HCT116 (cell line): ENCODE data around the gene YIPF3. TPM values are rescaled to one million over a fixed set of nuclear protein-coding genes. Genes with fewer than 3 reads are reported as not detected.

Source experiments
- ATAC-seq: fragments of 200-7000 bp; cut with Tn5 transposase; 2 replicates; pipeline ENCODE4 v1.9.1; 2020; ENCODE audit warnings: mild to moderate bottlenecking, moderate library complexity
- BruUV-seq: library from RNA; stranded (reverse); fragments of 400-500 nt; replicated peaks from 2 replicates; lab custom pipeline; 2021; lab: Mats Ljungman, UMichigan
- CTCF ChIA-PET: fragments of 300-600 bp; sonication (Branson Sonifier 250); formaldehyde crosslinking; loops from one replicate; lab custom pipeline; 2021; ENCODE audit warnings: antibody characterized with exemption; lab: Charles Lee
- POLR2A ChIA-PET: fragments of 300-600, 350-600 bp; sonication (Branson Sonifier 250); formaldehyde crosslinking; loops from one replicate; lab custom pipeline; 2021; ENCODE audit warnings: antibody characterized with exemption; lab: Charles Lee
- RAD21 ChIA-PET, 2 experiments: fragments of 300-600 bp; sonication (Branson Sonifier 250); formaldehyde crosslinking; loops; one replicate each; lab custom pipeline; 2023; ENCODE audit warnings: low total read pairs in 2 of 2; ENCODE audit not compliant: uncharacterized antibody in 2 of 2, unreplicated experiment in 2 of 2, low non-redundant PET in 1 of 2; lab: Charles Lee
- DNase-seq: peaks from one replicate; pipeline ENCODE4 v3.0.0-alpha.2; 2010; ENCODE audit warnings: low read depth, low spot score
- H2AFZ ChIP-seq: fragments of 200-600 bp; shearing (Covaris generic), sonication (generic); 2 replicates; pipeline ENCODE4 v1.6.1; 2017; ENCODE audit warnings: low read depth, mixed run types, mixed read lengths, antibody characterized with exemption, low read length; ENCODE audit not compliant: poor library complexity, severe bottlenecking
- H3K27ac ChIP-seq: 2 replicates; pipeline ENCODE4 v1.5.1; 2012; ENCODE audit warnings: low read depth, low read length
- H3K27me3 ChIP-seq: fragments of 200-600 bp; sonication (generic); 2 replicates; pipeline ENCODE4 v1.6.1; 2016; ENCODE audit warnings: mixed run types, low read length, mixed read lengths; ENCODE audit not compliant: insufficient read depth
- H3K36me3 ChIP-seq, 2 experiments: fragments of 200-500 bp in 1 of 2; fragments of 200-600 bp in 1 of 2; sonication (Bioruptor generic) in 1 of 2; sonication (generic) in 1 of 2; 2 replicates each; pipeline versions ENCODE4 v1.5.1 to v1.6.1; 2014 to 2016; ENCODE audit warnings: low read length in 2 of 2, inconsistent platforms in 1 of 2, mixed read lengths in 1 of 2, mixed run types in 1 of 2; ENCODE audit not compliant: insufficient read depth in 2 of 2, control insufficient read depth in 1 of 2
- H3K4me1 ChIP-seq, 2 experiments: fragments of 200-600 bp in 1 of 2; sonication (generic) in 1 of 2; 2 replicates each; pipeline versions ENCODE4 v1.5.1 to v1.6.1; 2012 to 2017; ENCODE audit warnings: low read length in 2 of 2, inconsistent platforms in 1 of 2, mild to moderate bottlenecking in 1 of 2, mixed read lengths in 1 of 2, mixed run types in 1 of 2, moderate library complexity in 1 of 2; ENCODE audit not compliant: insufficient read depth in 2 of 2, control insufficient read depth in 1 of 2
- H3K4me2 ChIP-seq: fragments of 200-600 bp; sonication (generic); 2 replicates; pipeline ENCODE4 v1.6.1; 2017; ENCODE audit warnings: mixed run types, low read length, mixed read lengths
- H3K4me3 ChIP-seq, 2 experiments: fragments of 200-600 bp in 1 of 2; sonication (generic) in 1 of 2; replicated peaks in 1 of 2; 2 replicates each; pipeline ENCODE4 v1.5.1; 2011 to 2016; ENCODE audit warnings: low read length in 2 of 2, control low read depth in 1 of 2, low read depth in 1 of 2, mild to moderate bottlenecking in 1 of 2, mixed read lengths in 1 of 2, mixed run types in 1 of 2
- H3K79me2 ChIP-seq: fragments of 200-600 bp; sonication (generic); 2 replicates; pipeline ENCODE4 v1.6.1; 2017; ENCODE audit warnings: mild to moderate bottlenecking, mixed run types, low read length, moderate library complexity, mixed read lengths; ENCODE audit not compliant: insufficient read depth
- H3K9ac ChIP-seq: fragments of 200-600 bp; sonication (generic); 2 replicates; pipeline ENCODE4 v1.6.1; 2016; ENCODE audit warnings: low read length, mixed read lengths
- H3K9me2 ChIP-seq: fragments of 200-600 bp; sonication (generic), shearing (Covaris generic); 2 replicates; pipeline ENCODE4 v1.6.1; 2017; ENCODE audit warnings: mixed run types, mild to moderate bottlenecking, moderate library complexity; ENCODE audit not compliant: insufficient read depth
- H3K9me3 ChIP-seq, 2 experiments: fragments of 200-500 bp in 1 of 2; fragments of 200-600 bp in 1 of 2; sonication (Bioruptor generic) in 1 of 2; sonication (generic) in 1 of 2; 2 replicates each; pipeline ENCODE4 v1.6.1; 2014 to 2017; ENCODE audit warnings: low read length in 2 of 2, mixed read lengths in 2 of 2, inconsistent platforms in 1 of 2, low read depth in 1 of 2, mild to moderate bottlenecking in 1 of 2, mixed run types in 1 of 2, moderate library complexity in 1 of 2; ENCODE audit not compliant: control insufficient read depth in 1 of 2, insufficient read depth in 1 of 2
- H4K20me1 ChIP-seq: fragments of 200-600 bp; sonication (generic), shearing (Covaris generic); 2 replicates; pipeline ENCODE4 v1.6.1; 2017; ENCODE audit warnings: mixed run types, mild to moderate bottlenecking, moderate library complexity; ENCODE audit not compliant: insufficient read depth
- CTCF ChIP-seq, 3 experiments: fragments of 200-600 bp in 1 of 3; sonication (generic) in 1 of 3; IDR thresholded peaks in 2 of 3; conservative IDR thresholded peaks in 1 of 3; 2 replicates each; pipeline ENCODE4 v1.5.1; 2012 to 2017; ENCODE audit warnings: low read depth in 2 of 3, low read length in 2 of 3, antibody characterized with exemption in 1 of 3, borderline replicate concordance in 1 of 3, control low read depth in 1 of 3, mild to moderate bottlenecking in 1 of 3, mixed read lengths in 1 of 3, mixed run types in 1 of 3, moderate library complexity in 1 of 3; ENCODE audit not compliant: insufficient read depth in 1 of 3
- EGR1 ChIP-seq: IDR thresholded peaks from 2 replicates; pipeline ENCODE4 v1.6.1; 2012; ENCODE audit warnings: low read depth
- POLR2AphosphoS5 ChIP-seq: IDR thresholded peaks from 2 replicates; pipeline ENCODE4 v1.6.1; 2011; ENCODE audit warnings: mild to moderate bottlenecking, low read depth, low read length, moderate library complexity
- SIN3A ChIP-seq: IDR thresholded peaks from 2 replicates; pipeline ENCODE4 v1.6.1; 2012; ENCODE audit warnings: low read depth
- ZFX ChIP-seq: fragments of 450-650 bp; IDR thresholded peaks from 2 replicates; pipeline ENCODE4 v1.6.1; 2017
- intact Hi-C: fragments of 100-400 bp; cut with micrococcal nuclease; formaldehyde crosslinking; loops from 2 replicates; pipeline ENCODE4 v1.10.0; 2022
- total RNA-seq: library from RNA; stranded (reverse); gene quantifications from one replicate; pipeline ENCODE4 v1.2.1, GENCODE V29; 2021; ENCODE audit not compliant: unreplicated experiment

YIPF3 gene
- total RNA-seq, 1 experiment from 2014 or later: 84.5 TPM

- 0 out of 2 replicates have a peak, but pooled peaks have one; percentile 7 for ATAC-seq
- ChIA-PET RAD21 (interaction anchor here (0.6 to 1.1 kb wide), 2 partner anchors 54 to 569 kb away, joined by 3 to 5 read pairs; partner anchors contain the start of gene DLK2 (in 1 of the 2)), POLR2A (no interaction called here), CTCF (interaction anchor here (1.3 to 3.8 kb wide), 3 partner anchors 13 to 53 kb away, joined by 3 to 31 read pairs (median 10); partner anchors contain the start of gene DLK2)
- Histone ChIP-seq H3K36me3 (peaks cover 16 to 21% of the 10 kb centered on the region in 2 experiments; a peak in 3 of 4 replicates), H3K27me3 (no peaks in the 10 kb centered on the region), H4K20me1 (no peaks in the 10 kb centered on the region), H3K4me2 (peak overlapping the region; percentile 88), H3K27ac (peak overlapping the region; percentile 4; the same call in 1 of the 2 replicates), H3K79me2 (peaks cover under 1% of the 10 kb centered on the region), H3K9me2 (no peaks in the 10 kb centered on the region), H3K9me3 (no peaks in the 10 kb centered on the region), H3K4me1 (peaks cover 10 to 22% of the 10 kb centered on the region in 2 experiments; a peak in 3 of 4 replicates), H3K4me3 (peak overlapping the region; percentile 45 to 64), H2AFZ (no peak overlapping the region), H3K9ac (peak overlapping the region; percentile 63)
- DNase-seq: no peak
- BruUV-seq: no TSS peak
- intact Hi-C loops: loop anchor here (10.0 kb wide), 1 partner anchor 145 kb away; the partner anchor contains the start of gene ZNF318
- TF ChIP-seq SIN3A (0 out of 2 replicates have a peak, but pooled peaks have one; percentile 18), ZFX (peak; percentile 21; the same call in 1 of the 2 replicates), POLR2AphosphoS5 (no peak)
Measured at GRCh38 chr6:43509142-43509983, 7.4 kb downstream of the YIPF3 start.

GRCh38 chr6:43508481-43509141 is 8.1 kb downstream of the YIPF3 start:
- Histone ChIP-seq H3K36me3 (peaks cover 12 to 20% of the 10 kb centered on the region in 2 experiments; a peak in 3 of 4 replicates), H3K27ac (no peak overlapping the region), H4K20me1 (no peaks in the 10 kb centered on the region), H3K4me2 (no peak overlapping the region), H3K4me1 (peaks cover 10 to 22% of the 10 kb centered on the region in 2 experiments; a peak in 3 of 4 replicates), H3K27me3 (no peaks in the 10 kb centered on the region), H3K9me3 (no peaks in the 10 kb centered on the region), H3K4me3 (no peak overlapping the region), H2AFZ (no peak overlapping the region), H3K9me2 (no peaks in the 10 kb centered on the region), H3K79me2 (no peaks in the 10 kb centered on the region), H3K9ac (no peak overlapping the region)
- ChIA-PET CTCF (interaction anchor here (0.9 to 3.8 kb wide), 4 partner anchors 13 to 365 kb away, joined by 3 to 31 read pairs (median 14); partner anchors contain the start of gene DLK2), POLR2A (interaction anchor here (1.2 kb wide), 1 partner anchor 8 kb away, joined by 3 read pairs; the partner anchor contains the start of genes POLR1C and YIPF3), RAD21 (no interaction called here)
- ATAC-seq (no peak), DNase-seq (no peak)
- no TSS peak for BruUV-seq
- 0 out of 6 replicates have a peak, but pooled peaks of 1 of the 3 experiments have one; percentile 8 for TF ChIP-seq CTCF (IDR thresholded peaks at IDR 0.05 in 2 of 3, conservative IDR thresholded peaks at IDR 0.05 in 1 of 3; ENCODE audit: borderline replicate concordance in 1 of 3, insufficient read depth in 1 of 3, low read depth in 2 of 3, low read length in 2 of 3)
- TF ChIP-seq EGR1: no peak
- intact Hi-C loops: loop anchor here (10.0 kb wide), 1 partner anchor 144 kb away; the partner anchor contains the start of gene ZNF318
